Body of pancreas (tissue), 4 donors: ENCODE results near the gene TOMM7.

Source experiments
- CTCF ChIP-seq, 7 experiments: fragments of 450-650 bp in 4 of 7; fragments of 200-600 bp in 3 of 7; sonication (generic) in 3 of 7; IDR thresholded peaks; one replicate each; pipeline ENCODE4 v1.5.1; 2016 to 2019; ENCODE audit warnings: antibody characterized with exemption in 7 of 7
- POLR2A ChIP-seq, 3 donors: fragments of 450-650 bp; IDR thresholded peaks; one replicate each; pipeline ENCODE4 v1.6.1; 2016; ENCODE audit warnings: antibody characterized with exemption in 3 of 3, mild to moderate bottlenecking in 2 of 3

GRCh38 chr7:22846961-22847360 is 24.3 kb upstream of the TOMM7 start:
- no peak for TF ChIP-seq CTCF (IDR thresholded peaks at IDR 0.05)
- no peak for TF ChIP-seq POLR2A (IDR thresholded peaks at IDR 0.05)
